PC-9 (cell line): Measurements from ENCODE around the gene ATXN1. TPM values are rescaled to one million over a fixed set of nuclear protein-coding genes. Genes with fewer than 3 reads are reported as not detected.
A peak's percentile ranks its signal among the peaks of the same experiment; 100 is the strongest.

ENCODE experiments used
- BruUV-seq: library from RNA; stranded (reverse); fragments of 400-500 nt; replicated peaks from 2 replicates; lab custom pipeline; 2021; lab: Mats Ljungman, UMichigan
- CTCF ChIA-PET: fragments of 300-600 bp; sonication (Branson Sonifier 250); formaldehyde crosslinking; loops from one replicate; lab custom pipeline; 2022; ENCODE audit warnings: antibody characterized with exemption; lab: Charles Lee
- POLR2A ChIA-PET: fragments of 300-600 bp; sonication (Branson Sonifier 250); formaldehyde crosslinking; loops from one replicate; lab custom pipeline; 2022; ENCODE audit warnings: antibody characterized with exemption; ENCODE audit not compliant: unreplicated experiment; lab: Charles Lee
- DNase-seq, 2 experiments: peaks; one replicate each; pipeline versions ENCODE4 v3.0.0 to v3.0.0-alpha.2; 2015 to 2022; ENCODE audit warnings: mixed read lengths in 1 of 2
- H2AFZ ChIP-seq: fragments of 200-600 bp; sonication (generic); 2 replicates; pipeline ENCODE4 v1.8.1; 2017; ENCODE audit warnings: antibody characterized with exemption
- H3F3A ChIP-seq: fragments of 200-600 bp; sonication (generic); 2 replicates; pipeline ENCODE4 v1.8.1; 2017; ENCODE audit warnings: antibody characterized with exemption, mild to moderate bottlenecking, low read depth; ENCODE audit not compliant: insufficient read depth
- H3K27ac ChIP-seq: fragments of 200-600 bp; sonication (generic); 2 replicates; pipeline ENCODE4 v1.6.1; 2016; ENCODE audit warnings: mixed run types
- H3K27me3 ChIP-seq: fragments of 200-600 bp; sonication (generic); 2 replicates; pipeline ENCODE4 v1.6.1; 2016; ENCODE audit warnings: low read depth, mixed run types; ENCODE audit not compliant: insufficient read depth
- H3K36me3 ChIP-seq: fragments of 200-600 bp; sonication (generic); 2 replicates; pipeline ENCODE4 v1.6.1; 2016; ENCODE audit warnings: low read depth, mixed run types
- H3K4me1 ChIP-seq: fragments of 200-600 bp; sonication (generic); replicated peaks from 2 replicates; pipeline ENCODE4 v1.6.1; 2016; ENCODE audit warnings: mixed run types; ENCODE audit not compliant: insufficient read depth
- H3K4me2 ChIP-seq: fragments of 200-600 bp; sonication (generic); 2 replicates; pipeline ENCODE4 v1.6.1; 2017; ENCODE audit warnings: mixed run types
- H3K4me3 ChIP-seq: fragments of 200-600 bp; sonication (generic); 2 replicates; pipeline ENCODE4 v1.6.1; 2016; ENCODE audit warnings: mixed run types
- H3K79me2 ChIP-seq: fragments of 200-600 bp; sonication (generic); 2 replicates; pipeline ENCODE4 v1.6.1; 2017; ENCODE audit warnings: low read depth, mixed run types
- H3K9me2 ChIP-seq: fragments of 200-600 bp; sonication (generic); 2 replicates; pipeline ENCODE4 v1.8.1; 2017; ENCODE audit warnings: mild to moderate bottlenecking; ENCODE audit not compliant: insufficient read depth
- H3K9me3 ChIP-seq: fragments of 200-600 bp; sonication (generic); 2 replicates; pipeline ENCODE4 v1.8.1; 2016; ENCODE audit warnings: low read depth; ENCODE audit not compliant: insufficient read depth
- H4K20me1 ChIP-seq: fragments of 200-600 bp; sonication (generic); 2 replicates; pipeline ENCODE4 v1.8.1; 2017; ENCODE audit not compliant: insufficient read depth
- EZH2 ChIP-seq: fragments of 200-600 bp; sonication (generic); IDR thresholded peaks from 2 replicates; pipeline ENCODE4 v1.8.0; 2017; ENCODE audit warnings: antibody characterized with exemption, low read depth
- intact Hi-C: fragments of 100-400 bp; cut with micrococcal nuclease; formaldehyde crosslinking; loops from one replicate; pipeline ENCODE4 v1.10.0; 2022; ENCODE audit not compliant: unreplicated experiment
- total RNA-seq: library from RNA; stranded (reverse); gene quantifications from 2 replicates; pipeline ENCODE4 v1.2.3, GENCODE V29; 2021
- TF ChIP-seq, protein P1 (sequence below): fragments of 200-600 bp; sonication (generic); conservative IDR thresholded peaks from 2 replicates; pipeline ENCODE4 v1.6.1; 2017; ENCODE audit warnings: mixed run types, antibody characterized with exemption, mild to moderate bottlenecking, moderate library complexity

The ATXN1 gene
- total RNA-seq, 1 experiment from 2014 or later, result 42.7 TPM

DNA sequence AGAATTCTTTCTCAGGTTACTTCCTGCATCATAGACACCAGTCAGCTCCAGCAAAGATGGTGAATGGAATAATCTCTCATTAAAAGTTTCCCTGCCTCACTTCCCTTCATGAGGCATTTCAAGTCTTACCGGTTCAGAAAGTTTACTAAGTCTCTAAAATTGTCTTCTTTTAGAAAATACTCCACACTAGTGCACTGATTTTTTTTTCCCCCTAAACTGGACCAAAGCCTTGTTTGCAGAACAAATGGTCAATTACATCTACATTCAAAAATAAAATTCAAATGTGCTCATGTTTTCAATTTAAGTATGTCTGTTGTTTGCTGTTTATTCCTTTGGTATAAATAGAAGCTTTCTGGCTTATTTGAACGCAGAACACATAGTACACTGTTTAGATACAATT lies 411.7 kb downstream of the ATXN1 start:
- Histone ChIP-seq H3K27me3 (no peaks in the 10 kb centered on the region), H4K20me1 (no peaks in the 10 kb centered on the region), H3K9me3 (no peaks in the 10 kb centered on the region), H3K4me2 (no peak overlapping the region), H3K4me1 (peaks cover 23% of the 10 kb centered on the region), H3F3A (peaks cover 13% of the 10 kb centered on the region; the same call in 1 of the 2 replicates), H3K79me2 (no peaks in the 10 kb centered on the region), H3K9me2 (no peaks in the 10 kb centered on the region), H3K4me3 (no peak overlapping the region), H2AFZ (no peak overlapping the region), H3K36me3 (no peaks in the 10 kb centered on the region), H3K27ac (no peak overlapping the region)
- no peak for DNase-seq
- POLR2A ChIA-PET, result no interaction called here
- TF ChIP-seq EZH2, result no peak
- TF ChIP-seq, protein P1, sequence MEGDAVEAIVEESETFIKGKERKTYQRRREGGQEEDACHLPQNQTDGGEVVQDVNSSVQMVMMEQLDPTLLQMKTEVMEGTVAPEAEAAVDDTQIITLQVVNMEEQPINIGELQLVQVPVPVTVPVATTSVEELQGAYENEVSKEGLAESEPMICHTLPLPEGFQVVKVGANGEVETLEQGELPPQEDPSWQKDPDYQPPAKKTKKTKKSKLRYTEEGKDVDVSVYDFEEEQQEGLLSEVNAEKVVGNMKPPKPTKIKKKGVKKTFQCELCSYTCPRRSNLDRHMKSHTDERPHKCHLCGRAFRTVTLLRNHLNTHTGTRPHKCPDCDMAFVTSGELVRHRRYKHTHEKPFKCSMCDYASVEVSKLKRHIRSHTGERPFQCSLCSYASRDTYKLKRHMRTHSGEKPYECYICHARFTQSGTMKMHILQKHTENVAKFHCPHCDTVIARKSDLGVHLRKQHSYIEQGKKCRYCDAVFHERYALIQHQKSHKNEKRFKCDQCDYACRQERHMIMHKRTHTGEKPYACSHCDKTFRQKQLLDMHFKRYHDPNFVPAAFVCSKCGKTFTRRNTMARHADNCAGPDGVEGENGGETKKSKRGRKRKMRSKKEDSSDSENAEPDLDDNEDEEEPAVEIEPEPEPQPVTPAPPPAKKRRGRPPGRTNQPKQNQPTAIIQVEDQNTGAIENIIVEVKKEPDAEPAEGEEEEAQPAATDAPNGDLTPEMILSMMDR, result no peak
- CTCF ChIA-PET, result interaction anchor here (0.7 to 0.9 kb wide), 3 partner anchors 13 to 16 kb away, joined by 3 to 5 read pairs (median 5); no protein-coding TSS in a partner anchor
- BruUV-seq, result no TSS peak
- intact Hi-C loops, result no loop called here

DNA sequence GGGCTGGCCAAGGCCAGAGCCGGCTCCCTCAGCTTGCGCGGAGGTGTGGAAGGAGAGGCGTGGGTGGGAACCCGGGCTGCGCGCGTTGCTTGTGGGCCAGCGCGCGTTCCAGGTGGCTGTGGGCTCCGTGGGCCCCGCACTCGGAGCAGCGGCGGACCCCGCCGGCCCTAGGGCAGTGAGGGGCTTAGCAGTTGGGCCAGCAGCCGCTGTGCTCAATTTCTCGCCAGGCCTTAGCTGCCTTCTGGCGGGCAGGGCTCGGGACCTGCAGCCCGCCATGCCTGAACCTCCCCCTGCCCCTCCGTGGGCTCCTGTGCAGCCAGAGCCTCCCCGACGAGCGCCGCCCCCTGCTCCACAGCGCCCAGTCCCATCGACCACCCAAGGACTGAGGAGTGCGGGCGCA lies 414.4 kb downstream of the ATXN1 start:
- TF ChIP-seq, protein P1, result no peak
- TF ChIP-seq EZH2, result no peak
- Histone ChIP-seq H3K27me3 (no peaks in the 10 kb centered on the region), H3F3A (peaks cover 11% of the 10 kb centered on the region; the same call in 1 of the 2 replicates), H3K36me3 (no peaks in the 10 kb centered on the region), H2AFZ (no peak overlapping the region), H3K9me3 (no peaks in the 10 kb centered on the region), H3K27ac (no peak overlapping the region), H3K9me2 (no peaks in the 10 kb centered on the region), H3K4me2 (no peak overlapping the region), H3K79me2 (no peaks in the 10 kb centered on the region), H3K4me3 (no peak overlapping the region), H4K20me1 (no peaks in the 10 kb centered on the region), H3K4me1 (peaks cover 21% of the 10 kb centered on the region)
- no TSS peak for BruUV-seq
- POLR2A ChIA-PET, result interaction anchor here (0.7 kb wide), 1 partner anchor 164 kb away, joined by 3 read pairs; no protein-coding TSS in a partner anchor
- intact Hi-C loops, result loop anchor here (1.0 kb wide), 1 partner anchor 27 kb away; no protein-coding TSS in a partner anchor
- DNase-seq, result no peak
- CTCF ChIA-PET, result no interaction called here

DNA sequence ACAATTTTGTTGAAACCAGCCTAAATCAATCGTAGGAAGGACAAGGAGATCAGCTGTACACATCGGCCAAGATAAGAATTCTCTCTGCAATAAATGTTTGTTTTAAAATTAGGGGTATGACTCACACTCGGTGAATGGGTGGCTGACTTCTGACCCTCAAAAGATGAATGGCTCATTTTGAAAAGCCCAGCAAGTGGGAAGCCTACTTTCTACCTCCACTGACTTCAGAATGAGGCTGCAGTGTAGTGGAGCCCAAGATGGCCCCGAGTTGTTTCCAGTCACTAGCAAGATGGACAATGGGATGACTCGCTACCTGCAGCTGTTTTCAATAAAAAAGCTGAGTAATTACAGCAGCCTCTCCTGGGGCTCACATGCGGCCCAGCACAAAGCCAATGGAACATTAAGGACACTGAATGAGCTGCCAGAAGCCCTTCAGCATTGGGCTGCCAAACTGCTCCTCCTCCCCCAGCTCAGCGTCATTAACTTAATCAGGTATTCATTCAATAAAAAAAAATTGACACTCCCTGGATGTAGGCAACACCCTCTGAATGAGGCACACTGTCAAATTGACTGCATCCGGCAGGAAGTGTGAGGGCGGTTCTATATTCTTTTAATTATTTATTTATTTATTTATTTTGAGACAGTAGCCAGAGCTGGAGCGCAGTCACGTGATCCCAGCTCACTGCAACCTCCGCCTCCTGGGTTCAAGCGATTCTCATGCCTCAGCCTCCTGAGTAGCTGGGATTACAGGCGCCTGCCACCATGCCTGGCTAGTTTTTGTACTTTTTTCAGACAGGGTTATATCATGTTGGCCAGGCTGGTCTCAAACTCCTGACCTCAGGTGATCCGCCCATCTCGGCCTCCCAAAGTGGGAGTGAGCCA lies 415.6 kb downstream of the ATXN1 start:
- Histone ChIP-seq H3K27ac (peak overlapping the region; percentile 52), H3K36me3 (no peaks in the 10 kb centered on the region), H4K20me1 (no peaks in the 10 kb centered on the region), H3K4me2 (peak overlapping the region; percentile 43), H3K9me3 (no peaks in the 10 kb centered on the region), H3K4me3 (peak overlapping the region; percentile 1; the same call in 1 of the 2 replicates), H3K4me1 (peaks cover 21% of the 10 kb centered on the region), H2AFZ (no peak overlapping the region), H3K79me2 (no peaks in the 10 kb centered on the region), H3K9me2 (no peaks in the 10 kb centered on the region), H3F3A (peaks cover 11% of the 10 kb centered on the region; the same call in 1 of the 2 replicates), H3K27me3 (no peaks in the 10 kb centered on the region)
- intact Hi-C loops, result loop anchor here (1.0 kb wide), 1 partner anchor 25 kb away; no protein-coding TSS in a partner anchor
- TF ChIP-seq, protein P1, result no peak
- no peak for TF ChIP-seq EZH2
- ChIA-PET CTCF (no interaction called here), POLR2A (interaction anchor here (0.6 kb wide), 2 partner anchors 93 to 168 kb away, joined by 3 read pairs; no protein-coding TSS in a partner anchor)
- no TSS peak for BruUV-seq
- peak; percentile 29 to 80 for DNase-seq
